ENCODE measurements around the gene ELOA.

GRCh38 chr1:23718482-23718881 lies 24.8 kb upstream of the ELOA start:
- TF ChIP-seq POLR2A (IDR thresholded peaks at IDR 0.05; ENCODE audit: low read depth, low read length) (no peak), POLR2AphosphoS5 (IDR thresholded peaks at IDR 0.05; ENCODE audit: low read depth, low read length) (no peak)
